Thyroid gland (tissue), 4 donors: ENCODE results near the gene NPIPB6. TPM values are rescaled to one million over a fixed set of nuclear protein-coding genes. Genes with fewer than 3 reads are reported as not detected.
A peak's percentile ranks its signal among the peaks of the same experiment; 100 is the strongest.

Experiments
- DNase-seq, 2 donors: peaks; one replicate each; pipeline ENCODE4 v3.0.0-alpha.2; 2019
- H3K27ac ChIP-seq, 3 donors: fragments of 200-600 bp; sonication (generic); 1 replicate in 2 of 3; 2 replicates in 1 of 3; pipeline ENCODE4 v1.5.1; 2016 to 2019; ENCODE audit warnings: mild to moderate bottlenecking in 1 of 3, moderate library complexity in 1 of 3
- H3K27me3 ChIP-seq: fragments of 200-600 bp; sonication (generic); one replicate; pipeline ENCODE4 v1.5.1; 2019
- H3K36me3 ChIP-seq, 2 donors: fragments of 200-600 bp; sonication (generic); one replicate each; pipeline ENCODE4 v1.5.1; 2016 to 2019
- H3K4me1 ChIP-seq, 2 donors: fragments of 200-600 bp; sonication (generic); one replicate each; pipeline ENCODE4 v1.5.1; 2017 to 2019
- H3K4me3 ChIP-seq, 3 donors: fragments of 200-600 bp; sonication (generic); replicated peaks in 1 of 3; 1 replicate in 2 of 3; 2 replicates in 1 of 3; pipeline ENCODE4 v1.5.1; 2016; ENCODE audit warnings: mild to moderate bottlenecking in 1 of 3
- H3K9me3 ChIP-seq: fragments of 200-600 bp; sonication (generic); one replicate; pipeline ENCODE4 v1.5.1; 2017
- POLR2A ChIP-seq, 2 donors: fragments of 450-650 bp; IDR thresholded peaks; one replicate each; pipeline ENCODE4 v1.6.1; 2017; ENCODE audit warnings: antibody characterized with exemption in 2 of 2, mild to moderate bottlenecking in 2 of 2, moderate library complexity in 1 of 2
- WGBS, 2 donors: methylation state at CpG; one replicate each; pipeline ENCODE4 v1.1.5; 2017; 5-methylcytosine and 5-hydroxymethylcytosine counted together
- intact Hi-C: fragments of 100-400 bp; cut with DNase I; formaldehyde crosslinking; loops from one replicate; pipeline ENCODE4 v1.15.1; 2023
- total RNA-seq, 4 donors: library from RNA; depleted of rRNA; stranded (reverse); fragments of >200 nt; gene quantifications; one replicate each; pipeline ENCODE4 v1.2.3, GENCODE V29; 2016
- TF ChIP-seq, protein P1 (sequence below), 6 experiments: fragments of 200-600 bp in 3 of 6; fragments of 450-650 bp in 3 of 6; sonication (generic) in 3 of 6; IDR thresholded peaks; one replicate each; pipeline ENCODE4 v1.5.1; 2016 to 2019; ENCODE audit warnings: antibody characterized with exemption in 6 of 6, mild to moderate bottlenecking in 2 of 6, inconsistent platforms in 1 of 6, moderate library complexity in 1 of 6

NPIPB6 gene
- total RNA-seq, 4 donors from 2014 or later, result 2.5 to 10.5 (median 6.3) TPM; not detected in 1

DNA sequence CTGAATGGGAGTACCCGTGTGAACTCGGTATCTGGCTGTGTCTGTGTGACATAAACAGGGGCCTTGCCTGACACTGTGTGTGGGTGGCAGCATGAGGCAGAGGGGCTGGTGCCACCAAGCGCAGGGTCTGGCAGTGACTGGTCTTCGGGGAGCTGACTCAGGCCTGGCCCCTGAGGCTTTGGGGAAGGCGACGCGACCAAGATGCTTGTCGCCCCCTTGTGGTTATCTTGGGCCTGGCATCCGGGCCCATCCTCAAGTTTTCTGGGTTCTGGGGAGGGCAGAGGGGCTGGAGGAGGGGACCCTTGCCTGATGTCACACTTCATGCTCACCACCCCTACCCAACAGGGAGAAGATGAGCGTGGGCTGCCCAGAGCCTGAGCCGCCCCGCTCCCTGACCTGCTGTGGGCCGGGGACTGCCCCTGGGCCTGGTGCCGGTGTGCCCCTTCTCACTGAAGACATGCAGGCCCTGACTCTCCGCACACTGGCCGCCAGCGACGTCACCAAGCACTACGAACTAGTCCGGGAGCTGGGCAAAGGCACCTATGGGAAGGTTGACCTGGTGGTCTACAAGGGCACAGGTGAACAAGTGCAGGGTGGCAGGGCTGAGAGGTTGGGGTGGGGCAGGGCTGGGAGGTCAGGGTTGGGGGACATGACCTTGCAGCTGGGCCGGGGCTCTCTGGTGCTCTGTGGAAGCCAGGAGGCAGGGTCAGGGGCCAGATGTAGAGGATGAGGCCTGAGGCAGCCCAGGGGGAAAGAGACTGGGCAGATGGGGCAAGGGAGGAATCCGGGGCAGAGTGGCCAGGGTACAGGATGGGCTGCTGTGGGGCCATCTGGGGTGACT is 46.0 kb downstream of the NPIPB6 start:
- no peak overlapping the region for H3K4me3 ChIP-seq
- TF ChIP-seq, protein P1, sequence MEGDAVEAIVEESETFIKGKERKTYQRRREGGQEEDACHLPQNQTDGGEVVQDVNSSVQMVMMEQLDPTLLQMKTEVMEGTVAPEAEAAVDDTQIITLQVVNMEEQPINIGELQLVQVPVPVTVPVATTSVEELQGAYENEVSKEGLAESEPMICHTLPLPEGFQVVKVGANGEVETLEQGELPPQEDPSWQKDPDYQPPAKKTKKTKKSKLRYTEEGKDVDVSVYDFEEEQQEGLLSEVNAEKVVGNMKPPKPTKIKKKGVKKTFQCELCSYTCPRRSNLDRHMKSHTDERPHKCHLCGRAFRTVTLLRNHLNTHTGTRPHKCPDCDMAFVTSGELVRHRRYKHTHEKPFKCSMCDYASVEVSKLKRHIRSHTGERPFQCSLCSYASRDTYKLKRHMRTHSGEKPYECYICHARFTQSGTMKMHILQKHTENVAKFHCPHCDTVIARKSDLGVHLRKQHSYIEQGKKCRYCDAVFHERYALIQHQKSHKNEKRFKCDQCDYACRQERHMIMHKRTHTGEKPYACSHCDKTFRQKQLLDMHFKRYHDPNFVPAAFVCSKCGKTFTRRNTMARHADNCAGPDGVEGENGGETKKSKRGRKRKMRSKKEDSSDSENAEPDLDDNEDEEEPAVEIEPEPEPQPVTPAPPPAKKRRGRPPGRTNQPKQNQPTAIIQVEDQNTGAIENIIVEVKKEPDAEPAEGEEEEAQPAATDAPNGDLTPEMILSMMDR (IDR thresholded peaks at IDR 0.05), result peak; percentile 51 to 85 (median 68)
- TF ChIP-seq POLR2A (IDR thresholded peaks at IDR 0.05), result no peak
- no peaks in the 10 kb centered on the region for H3K4me1 ChIP-seq
- H3K9me3 ChIP-seq, result no peaks in the 10 kb centered on the region
- H3K27me3 ChIP-seq, result no peaks in the 10 kb centered on the region
- intact Hi-C loops, result loop anchor here (2.0 kb wide), 1 partner anchor 38 kb away; no protein-coding TSS in a partner anchor
- H3K27ac ChIP-seq, result no peak overlapping the region
- no peaks in the 10 kb centered on the region for H3K36me3 ChIP-seq
- WGBS, 2 donors, result 45 to 63% methylated on average over 11 to 17 of the region's 22 CpGs
- peak; percentile 57 to 60 for DNase-seq

DNA sequence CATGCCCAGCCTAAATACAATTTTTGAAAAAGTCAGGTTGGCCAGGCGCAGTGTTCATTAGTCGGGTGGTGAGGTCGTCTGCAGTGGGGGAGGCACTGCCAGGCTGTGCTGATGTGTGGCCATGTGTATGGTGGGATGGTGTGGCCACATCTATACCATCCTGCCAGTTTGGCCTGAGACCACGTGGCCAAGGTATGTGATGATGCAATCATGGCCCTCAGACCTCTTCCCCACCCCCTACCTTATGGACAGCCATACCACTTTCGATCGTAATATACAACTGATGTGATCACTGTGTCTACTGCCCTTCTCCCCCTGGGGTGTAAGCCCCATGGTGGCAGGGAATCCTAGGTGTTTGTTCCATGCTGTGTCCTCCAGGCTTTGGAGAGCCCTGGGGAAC is 47.3 kb downstream of the NPIPB6 start:
- H3K27ac ChIP-seq, result no peak overlapping the region
- TF ChIP-seq, protein P1 (IDR thresholded peaks at IDR 0.05), result no peak
- no peak for TF ChIP-seq POLR2A (IDR thresholded peaks at IDR 0.05)
- intact Hi-C loops, result loop anchor here (2.0 kb wide), 1 partner anchor 37 kb away; no protein-coding TSS in a partner anchor
- DNase-seq, result no peak
- no peaks in the 10 kb centered on the region for H3K36me3 ChIP-seq
- H3K4me3 ChIP-seq, result no peak overlapping the region
- no peaks in the 10 kb centered on the region for H3K9me3 ChIP-seq
- no peaks in the 10 kb centered on the region for H3K27me3 ChIP-seq
- 84 to 88% methylated on average over 4 to 6 of the region's 6 CpGs for WGBS, 2 donors
- H3K4me1 ChIP-seq, result no peaks in the 10 kb centered on the region

GRCh38 chr16:28313587-28313986 is 49.7 kb downstream of the NPIPB6 start:
- Histone ChIP-seq H3K9me3 (no peaks in the 10 kb centered on the region), H3K4me1 (no peaks in the 10 kb centered on the region), H3K27ac (no peak overlapping the region), H3K36me3 (no peaks in the 10 kb centered on the region), H3K27me3 (no peaks in the 10 kb centered on the region), H3K4me3 (no peak overlapping the region)
- intact Hi-C loops, result no loop called here
- TF ChIP-seq, protein P1 (IDR thresholded peaks at IDR 0.05), result no peak
- no peak for TF ChIP-seq POLR2A (IDR thresholded peaks at IDR 0.05)
- DNase-seq, result no peak
- 67 to 68% methylated on average over 11 of the region's 11 CpGs for whole genome bisulfite sequencing, 2 donors

- TF ChIP-seq POLR2A (IDR thresholded peaks at IDR 0.05), result no peak
- TF ChIP-seq, protein P1 (IDR thresholded peaks at IDR 0.05), result no peak
- no peaks in the 10 kb centered on the region for H3K9me3 ChIP-seq
- 93 to 95% methylated on average over 10 of the region's 10 CpGs for WGBS, 2 donors
- intact Hi-C loops, result no loop called here
- no peaks in the 10 kb centered on the region for H3K27me3 ChIP-seq
- no peak overlapping the region for H3K27ac ChIP-seq
- no peak for DNase-seq
- H3K4me3 ChIP-seq, result no peak overlapping the region
- no peaks in the 10 kb centered on the region for H3K4me1 ChIP-seq
- no peaks in the 10 kb centered on the region for H3K36me3 ChIP-seq
These were observed 51.0 kb downstream of the NPIPB6 start for GRCh38 chr16:28312327-28312726.

- no peaks in the 10 kb centered on the region for H3K36me3 ChIP-seq
- intact Hi-C loops, result no loop called here
- H3K4me3 ChIP-seq, result no peak overlapping the region
- no peaks in the 10 kb centered on the region for H3K9me3 ChIP-seq
- no peak overlapping the region for H3K27ac ChIP-seq
- H3K4me1 ChIP-seq, result no peaks in the 10 kb centered on the region
- no peak for DNase-seq
- 88 to 93% methylated on average over 5 to 14 of the region's 14 CpGs for WGBS, 2 donors
- H3K27me3 ChIP-seq, result no peaks in the 10 kb centered on the region
- TF ChIP-seq, protein P1 (IDR thresholded peaks at IDR 0.05), result no peak
- TF ChIP-seq POLR2A (IDR thresholded peaks at IDR 0.05), result no peak
These were observed 51.4 kb downstream of the NPIPB6 start for GRCh38 chr16:28311913-28312312.
